ENCODE results near the gene SLC8A2. TPM values are rescaled to one million over a fixed set of nuclear protein-coding genes. Genes with fewer than 3 reads are reported as not detected.
A peak's percentile ranks its signal among the peaks of the same experiment; 100 is the strongest.

SLC8A2 gene
- total and polyA plus RNA-seq, 2 of the 8 experiments (the other 6 are each of a cell fraction or from before 2014, with no cell fraction given) = 7.3 to 12.4 TPM

- Histone ChIP-seq H3K56ac (replicated peaks; ENCODE audit: insufficient read length, low read depth, low read length) (no peak overlapping the region), H3K79me2 (ENCODE audit: control insufficient read depth in 1 of 2, insufficient read depth in 2 of 2, low read length in 2 of 2) (no peaks in the 10 kb centered on the region), H3K9ac (replicated peaks in 1 of 4; ENCODE audit: extremely low read depth in 1 of 4, low read depth in 3 of 4, low read length in 3 of 4) (no peak overlapping the region), H2BK15ac (ENCODE audit: low read length) (no peak overlapping the region), H2BK12ac (ENCODE audit: low read depth, low read length) (no peak overlapping the region), H2AK5ac (ENCODE audit: low read depth, low read length) (no peak overlapping the region; the same call in 1 of the 2 replicates), H2BK5ac (ENCODE audit: low read depth, low read length) (no peak overlapping the region; the same call in 1 of the 2 replicates), H3K36me3 (ENCODE audit: control insufficient read depth in 2 of 4, insufficient read depth in 4 of 4, low read length in 3 of 4) (no peaks in the 10 kb centered on the region), H2AFZ (ENCODE audit: low read length) (no peak overlapping the region), H4K91ac (replicated peaks; ENCODE audit: insufficient read length, low read length) (no peak overlapping the region), H3K18ac (ENCODE audit: extremely low read depth, low read length) (no peak overlapping the region; the same call in 1 of the 2 replicates), H3K4me1 (replicated peaks in 1 of 4; ENCODE audit: control insufficient read depth in 3 of 4, insufficient read depth in 4 of 4, low read length in 3 of 4) (peaks cover 4 to 33% (median 18%) of the 10 kb centered on the region in 4 experiments), H3K4me3 (ENCODE audit: extremely low read depth in 1 of 4, insufficient read depth in 2 of 4, low read depth in 3 of 4, low read length in 4 of 4) (no peak overlapping the region), H4K5ac (ENCODE audit: insufficient read length, low read depth, low read length) (no peak overlapping the region), H3K23ac (ENCODE audit: insufficient read length) (no peak overlapping the region), H3K9me3 (ENCODE audit: insufficient read depth in 2 of 2, low read depth in 1 of 2, low read length in 1 of 2) (no peaks in the 10 kb centered on the region), H3K14ac (ENCODE audit: insufficient read length) (no peak overlapping the region), H3K27ac (ENCODE audit: low read depth, low read length) (no peak overlapping the region), H3K79me1 (ENCODE audit: low read depth, low read length) (no peaks in the 10 kb centered on the region), H3K4ac (replicated peaks; ENCODE audit: insufficient read length, low read depth, low read length) (no peak overlapping the region), H4K20me1 (replicated peaks in 1 of 2; ENCODE audit: control insufficient read depth in 1 of 2, insufficient read depth in 2 of 2, low read length in 2 of 2) (no peaks in the 10 kb centered on the region), H3K4me2 (ENCODE audit: insufficient read depth in 1 of 2, low read depth in 2 of 2, low read length in 2 of 2) (peak overlapping the region; percentile 50 to 83; a peak in 3 of 4 replicates), H3K27me3 (replicated peaks in 1 of 4; ENCODE audit: control insufficient read depth in 3 of 4, extremely low read depth in 1 of 4, insufficient read depth in 3 of 4, low read length in 3 of 4) (peaks cover 0 to 5% (median 3%) of the 10 kb centered on the region in 4 experiments; a peak in 3 of 7 replicates), H2BK120ac (replicated peaks; ENCODE audit: low read depth, low read length) (no peak overlapping the region), H2BK20ac (ENCODE audit: low read length) (peak overlapping the region; percentile 61; the same call in 1 of the 2 replicates), H3K23me2 (ENCODE audit: low read depth, low read length) (peaks cover 7% of the 10 kb centered on the region; the same call in 1 of the 2 replicates), H4K8ac (ENCODE audit: extremely low read depth, insufficient read depth, low read length) (no peak overlapping the region)
- DNase-seq (ENCODE audit: low read depth in 1 of 2, low spot score in 2 of 2) (no peak), FAIRE-seq (no peak)
- POLR2A ChIA-PET (ENCODE audit: partially characterized antibody) = interaction anchor here (0.6 to 5.2 kb wide), 5 partner anchors 14 to 319 kb away, joined by 3 to 29 read pairs (median 8); partner anchors contain the start of gene KPTN
- 0 out of 2 replicates have a peak, but pooled peaks have one; percentile 54 for TF ChIP-seq KDM1A (IDR thresholded peaks at IDR 0.05; ENCODE audit: borderline replicate concordance, low read length)
- TF ChIP-seq KDM4A (IDR thresholded peaks at IDR 0.05; ENCODE audit: low read depth, low read length, severe bottlenecking) = no peak
- TF ChIP-seq SP1 (IDR thresholded peaks at IDR 0.05; ENCODE audit: low read depth, low read length) = no peak
- WGBS, 2 experiments (ENCODE audit: extremely low coverage in 1 of 2, insufficient coverage in 1 of 2, insufficient read length in 1 of 2, insufficient replicate concordance in 2 of 2, low coverage in 1 of 2, low lambda C conversion rate in 2 of 2, missing lambda C conversion rate in 1 of 2) = 61% methylated on average over 6 of the region's 6 CpGs; no CpG with 5 or more reads in 1 of the 2 experiments
- CTCF ChIA-PET (ENCODE audit: partially characterized antibody) = interaction anchor here (1.2 to 2.0 kb wide), 2 partner anchors 32 to 221 kb away, joined by 3 to 6 read pairs; no protein-coding TSS in a partner anchor
Observed at GRCh38 chr19:47469363-47469700, 2.4 kb downstream of the SLC8A2 start.
